Hepatocyte (in vitro differentiated cells): ENCODE measurements around the gene NFRKB.

Experiments used
- CTCF ChIP-seq: fragments of 200-600 bp; sonication (generic); IDR thresholded peaks from 2 replicates; pipeline ENCODE4 v1.5.1; 2016; ENCODE audit warnings: antibody characterized with exemption, mild to moderate bottlenecking; ENCODE audit not compliant: poor library complexity
- EZH2 ChIP-seq: fragments of 200-600 bp; sonication (generic); IDR thresholded peaks from 2 replicates; pipeline ENCODE4 v1.6.1; 2016; ENCODE audit warnings: antibody characterized with exemption, mild to moderate bottlenecking, borderline replicate concordance

- no peak for TF ChIP-seq CTCF
- no peak for TF ChIP-seq EZH2
These were observed 45.8 kb downstream of the NFRKB start for GRCh38 chr11:129849447-129850130.
